HG02610 (cell line): ENCODE measurements around the gene TOR1AIP2.
"Not testable (repeated sequence)": the region's sequence is repeated elsewhere in the genome, so short reads cannot be mapped to it uniquely, and the experiment has no call there.

Experiments used
- ATAC-seq: cut with Tn5 transposase; IDR thresholded peaks from one replicate; pipeline ENCODE4 v1.9.1; 2021; ENCODE audit warnings: mild to moderate bottlenecking, moderate library complexity; ENCODE audit not compliant: unreplicated experiment

TOR1AIP2 gene

GRCh38 chr1:179808503-179808902, 69.1 kb downstream of the TOR1AIP2 start:
- ATAC-seq: no peak

DNA sequence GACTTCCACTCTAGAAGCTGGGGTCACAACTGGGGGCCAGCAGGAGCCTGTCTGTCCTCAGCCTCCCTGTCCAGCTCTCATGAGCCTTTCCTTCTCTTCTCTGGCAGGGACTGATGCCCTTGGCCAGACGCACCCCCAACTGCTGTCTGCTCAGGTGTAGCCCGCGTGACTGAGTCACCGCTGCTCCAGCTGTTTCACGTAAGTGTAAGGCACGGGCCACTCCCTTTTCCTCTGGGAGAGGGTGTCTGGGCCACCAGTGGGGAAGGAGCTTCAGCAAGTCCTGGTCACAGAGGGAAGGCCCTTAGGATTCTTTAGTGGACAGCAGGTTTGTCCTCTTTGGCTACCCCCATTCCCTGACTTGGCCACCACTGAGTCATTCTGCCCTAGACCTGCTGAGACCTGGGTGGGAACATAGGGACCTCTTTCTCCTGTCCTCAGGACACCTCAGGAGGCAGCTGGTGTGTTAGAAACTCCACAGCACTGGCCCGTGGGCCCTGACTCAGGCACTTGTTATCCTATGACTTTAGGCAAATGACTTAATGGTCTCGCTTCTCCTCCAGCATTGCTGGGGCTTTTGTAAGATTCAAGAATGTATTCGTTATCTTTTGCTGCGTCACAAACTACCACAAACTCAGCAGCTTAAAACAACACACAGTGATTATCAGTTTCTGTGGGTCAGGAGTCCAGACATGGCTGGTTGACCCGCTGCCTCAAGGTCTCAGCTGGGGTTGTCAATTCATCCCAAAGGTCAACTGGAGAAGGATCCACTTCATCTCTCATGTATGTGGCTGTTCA, 69.7 kb downstream of the TOR1AIP2 start:
- no peak for ATAC-seq

GRCh38 chr1:179807291-179807690, 70.3 kb downstream of the TOR1AIP2 start:
- no peak for ATAC-seq

DNA sequence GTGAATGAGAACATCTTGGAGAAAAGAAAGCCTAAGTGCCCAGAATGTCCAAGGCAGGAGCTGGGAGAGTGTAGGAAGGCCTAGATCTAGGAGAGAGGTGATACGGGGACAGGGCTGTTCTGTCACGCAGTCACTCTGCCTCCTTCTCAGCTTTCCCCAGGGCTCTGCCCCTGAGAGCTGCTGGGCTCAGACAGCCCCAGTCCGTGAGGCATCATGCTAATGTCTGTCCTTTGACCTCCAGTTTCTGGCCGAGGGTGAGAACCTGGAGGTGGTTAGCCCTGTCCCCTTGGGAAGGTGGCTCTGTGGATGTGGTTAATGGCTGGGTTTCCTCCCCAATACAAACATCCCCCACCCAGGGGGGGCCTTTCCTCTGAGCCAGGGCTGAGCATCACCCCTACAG, 71.3 kb downstream of the TOR1AIP2 start:
- no peak for ATAC-seq

DNA sequence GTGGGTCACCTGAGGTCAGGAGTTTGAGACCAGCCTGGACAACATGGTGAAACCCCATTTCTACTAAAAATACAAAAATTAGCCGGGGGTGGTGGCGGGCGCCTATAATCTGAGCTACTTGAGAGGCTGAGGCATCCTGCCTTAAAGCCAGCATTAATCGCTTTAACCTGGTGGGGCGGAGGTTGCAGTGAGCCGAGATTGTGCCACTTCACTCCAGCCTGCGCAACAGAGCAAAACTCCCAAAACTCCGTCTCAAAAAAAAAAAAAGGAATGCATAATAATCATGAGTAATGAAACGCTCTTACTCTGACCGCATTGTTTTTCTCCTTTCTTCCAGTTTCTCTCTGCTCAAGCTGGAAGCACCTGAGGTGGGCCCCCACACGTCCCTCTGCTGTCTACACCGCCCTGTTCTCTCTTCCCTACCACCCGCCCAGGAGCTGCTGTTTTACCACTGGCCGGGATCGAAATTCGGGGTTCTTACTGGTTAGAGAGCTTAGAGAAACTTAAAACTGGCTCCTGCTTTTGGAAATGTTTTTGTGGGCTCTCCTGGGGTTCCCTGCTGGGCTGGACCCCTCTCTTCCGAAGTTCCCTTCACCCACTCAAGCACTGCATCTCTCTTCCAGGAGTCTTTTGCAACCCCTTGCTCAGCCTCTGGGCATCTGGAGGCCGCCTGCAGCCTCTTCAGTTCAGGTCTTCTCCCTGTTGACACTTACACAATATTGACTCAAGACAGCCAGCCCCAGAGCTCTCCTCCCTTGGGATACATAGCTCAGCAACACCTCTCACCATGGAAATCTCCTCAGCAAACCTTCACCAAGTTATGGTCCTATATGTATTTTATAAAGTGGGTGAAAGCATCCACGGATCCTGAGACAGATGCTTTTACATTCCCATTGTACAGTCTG, 72.1 kb downstream of the TOR1AIP2 start:
- no peak for ATAC-seq

DNA sequence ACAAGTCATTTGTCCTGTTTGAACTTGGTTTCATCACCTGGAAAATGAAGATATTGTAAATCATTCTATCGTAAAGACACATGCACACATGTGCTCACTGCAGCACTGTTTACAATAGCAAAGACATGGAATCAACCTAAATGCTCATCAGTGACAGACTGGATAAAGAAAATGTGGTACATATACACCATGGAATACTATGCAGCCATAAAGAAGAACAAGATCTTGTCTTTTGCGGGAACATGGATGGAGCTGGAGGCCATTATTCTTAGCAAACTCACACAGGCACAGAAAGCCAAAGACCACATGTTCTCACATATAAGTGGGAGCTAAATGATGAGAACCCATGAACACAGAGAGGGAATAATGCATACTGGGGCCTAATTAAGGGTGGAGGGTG, 73.2 kb downstream of the TOR1AIP2 start:
- ATAC-seq: not testable (repeated sequence)

DNA sequence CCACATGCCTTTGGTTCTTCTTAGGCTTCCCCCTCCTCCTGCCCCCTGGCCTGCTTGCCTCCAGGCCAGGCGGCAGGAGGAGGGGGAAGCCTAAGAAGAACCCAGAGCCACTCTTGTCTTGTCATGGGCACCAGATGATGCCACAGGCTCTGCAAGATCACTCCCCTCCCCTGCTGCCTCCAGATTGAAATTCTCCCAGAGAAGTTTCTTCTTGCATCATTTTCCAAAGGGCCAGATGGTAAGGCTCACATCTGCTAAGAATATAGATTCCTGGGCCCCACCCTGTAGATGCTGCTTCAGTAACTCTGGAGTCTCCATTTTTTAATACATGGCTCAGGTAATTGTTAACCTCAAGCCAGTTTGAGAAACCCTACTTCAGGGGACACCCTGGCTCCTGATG, 73.7 kb downstream of the TOR1AIP2 start:
- no peak for ATAC-seq

- ATAC-seq: no peak
Observed at GRCh38 chr1:179803104-179803503, 74.5 kb downstream of the TOR1AIP2 start.

DNA sequence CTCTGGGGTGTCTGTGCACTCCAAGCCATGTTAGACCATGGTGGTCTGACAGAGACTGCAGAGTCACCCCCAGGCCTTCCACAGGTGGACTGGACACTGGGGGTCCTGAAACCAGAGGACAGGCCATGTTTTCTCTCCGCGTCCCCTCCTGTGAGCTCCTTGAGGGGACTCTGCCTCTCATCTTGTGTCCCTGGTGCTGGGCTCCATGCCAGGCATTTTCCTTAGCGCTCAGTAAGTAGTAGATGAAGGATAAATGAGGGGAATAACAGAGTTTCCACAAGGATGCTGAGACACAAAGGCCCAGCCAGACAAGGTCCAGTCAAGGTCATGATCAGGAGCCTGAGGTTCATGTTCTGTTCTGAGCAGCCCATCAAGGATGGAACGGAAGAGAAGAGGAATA, 77.1 kb downstream of the TOR1AIP2 start:
- no peak for ATAC-seq

- no peak for ATAC-seq
Observed at GRCh38 chr1:179798864-179799516, 78.6 kb downstream of the TOR1AIP2 start.

GRCh38 chr1:179798213-179798863, 79.3 kb downstream of the TOR1AIP2 start:
- ATAC-seq: no peak

DNA sequence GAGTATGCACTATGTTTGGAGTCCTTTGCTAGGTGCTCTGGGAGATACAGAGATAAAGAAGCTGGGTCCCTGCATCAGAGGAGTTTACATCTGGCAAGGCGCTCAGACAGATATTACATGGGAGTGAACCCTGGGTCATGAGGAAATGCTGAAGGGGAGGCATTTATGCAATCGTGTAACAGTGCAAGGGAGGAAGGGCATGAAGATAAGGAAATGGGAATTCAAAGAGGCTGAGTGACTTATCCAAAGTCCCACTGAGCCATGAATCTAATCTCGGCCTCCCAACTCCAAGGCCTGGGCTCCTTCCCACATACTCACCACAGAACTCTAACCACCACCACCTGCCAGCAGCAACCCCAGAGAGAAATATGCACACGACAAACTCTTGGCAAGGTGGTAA, 82.9 kb downstream of the TOR1AIP2 start:
- ATAC-seq: no peak

DNA sequence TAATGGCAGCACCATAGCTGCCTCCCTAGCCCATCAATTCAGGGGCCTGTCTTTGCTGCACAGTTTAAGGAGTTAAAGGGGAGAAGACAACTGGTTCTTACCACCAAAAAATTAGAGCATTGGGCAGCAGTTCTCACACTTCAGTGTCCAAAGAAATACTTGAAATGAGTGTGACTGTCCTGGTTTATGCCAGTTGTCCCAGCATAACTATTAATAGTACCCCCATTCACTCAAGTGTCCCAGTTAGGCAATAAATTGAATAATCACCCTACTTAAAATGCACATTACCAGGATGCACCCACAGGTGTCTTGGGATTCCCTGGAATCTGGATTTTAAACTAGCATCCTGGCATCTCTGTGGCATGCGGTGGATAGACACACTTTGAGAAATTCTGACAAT, 83.5 kb downstream of the TOR1AIP2 start:
- no peak for ATAC-seq

DNA sequence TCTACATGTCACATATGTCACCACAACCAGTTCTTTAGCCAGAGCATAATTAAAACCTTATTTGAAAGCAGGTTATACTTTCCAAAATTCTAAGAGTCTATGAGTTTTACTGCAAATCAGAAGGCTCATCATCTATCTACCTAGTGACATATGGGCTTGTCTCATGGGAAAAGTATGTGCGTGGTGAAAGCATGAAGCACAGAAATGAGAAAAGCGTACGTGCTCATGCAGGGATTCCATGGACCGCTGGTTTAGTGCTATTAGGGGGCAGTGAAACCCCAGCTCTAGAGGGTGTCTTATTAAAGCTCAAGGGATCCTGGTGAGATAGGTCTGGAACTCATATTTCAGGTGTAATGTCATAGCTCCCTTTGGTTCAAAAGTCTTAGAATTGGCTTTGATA, 84.3 kb downstream of the TOR1AIP2 start:
- no peak for ATAC-seq
